Measurements from ENCODE around the gene PHTF2. TPM values are rescaled to one million over a fixed set of nuclear protein-coding genes. Genes with fewer than 3 reads are reported as not detected.
A peak's percentile ranks its signal among the peaks of the same experiment; 100 is the strongest.

The PHTF2 gene
- total and polyA plus RNA-seq, 10 of the 15 experiments (the other 5 are each of a cell fraction or from before 2014, with no cell fraction given): 12.9 to 41.8 (median 27.0) TPM

- no TSS peak for BruUV-seq (replicated peaks)
Measured at GRCh38 chr7:77942431-77942830, 143.9 kb downstream of the PHTF2 start.

GRCh38 chr7:77944183-77945182 lies 145.9 kb downstream of the PHTF2 start:
- SMC1A ChIA-PET (ENCODE audit: uncharacterized antibody, unreplicated experiment): interaction anchor here (0.5 to 1.6 kb wide), 4 partner anchors 10 to 461 kb away, joined by 3 read pairs; no protein-coding TSS in a partner anchor
- 95% methylated on average over 9 of the region's 9 CpGs for WGBS (ENCODE audit: insufficient coverage, insufficient replicate concordance, low lambda C conversion rate, missing lambda C conversion rate)
- no peak for TF ChIP-seq NR2C1 (IDR thresholded peaks at IDR 0.05)
- no peak for TF ChIP-seq POLR2A (IDR thresholded peaks at IDR 0.05; ENCODE audit: low read depth, low read length)
- TF ChIP-seq MTA2 (IDR thresholded peaks at IDR 0.05; ENCODE audit: low read depth): no peak
- no peak for TF ChIP-seq GATAD2B (conservative IDR thresholded peaks at IDR 0.05; ENCODE audit: low read depth)
- no peak for TF ChIP-seq ZBTB11 (CRISPR knock-in tag; IDR thresholded peaks at IDR 0.05)
- no peak for TF ChIP-seq PML (IDR thresholded peaks at IDR 0.05; ENCODE audit: low read length)
- TF ChIP-seq ZSCAN29 (IDR thresholded peaks at IDR 0.05): no peak
- no peak for TF ChIP-seq SUZ12 (IDR thresholded peaks at IDR 0.05; ENCODE audit: unreplicated experiment)
- TF ChIP-seq MYB (IDR thresholded peaks at IDR 0.05; ENCODE audit: borderline replicate concordance, low read depth, low read length): no peak
- no peak for TF ChIP-seq POU2F2 (IDR thresholded peaks at IDR 0.05; ENCODE audit: borderline replicate concordance, low read depth, low read length)
- FAIRE-seq: no peak
- Histone ChIP-seq H3K27ac (ENCODE audit: control insufficient read depth, insufficient read depth) (no peak overlapping the region), H3K36me3 (ENCODE audit: control insufficient read depth in 2 of 2, insufficient read depth in 2 of 2, low read length in 1 of 2) (no peaks in the 10 kb centered on the region; a peak in 1 of 4 replicates), H4K20me1 (ENCODE audit: control insufficient read depth, insufficient read depth) (no peaks in the 10 kb centered on the region), H3K4me3 (no peak overlapping the region), H3K9ac (ENCODE audit: control insufficient read depth, insufficient read depth, low read length) (no peak overlapping the region), H2AFZ (ENCODE audit: control insufficient read depth, low read depth, low read length) (no peak overlapping the region), H3K4me1 (ENCODE audit: control insufficient read depth, insufficient read depth, low read length) (no peaks in the 10 kb centered on the region), H3K79me2 (ENCODE audit: control insufficient read depth, insufficient read depth, low read length) (no peaks in the 10 kb centered on the region), H3K9me3 (replicated peaks; ENCODE audit: control insufficient read depth, insufficient read depth, low read length) (no peaks in the 10 kb centered on the region), H3K4me2 (ENCODE audit: control insufficient read depth, insufficient read depth) (no peak overlapping the region), H3K27me3 (replicated peaks in 1 of 2; ENCODE audit: control insufficient read depth in 2 of 2, insufficient read depth in 2 of 2, low read length in 1 of 2) (no peaks in the 10 kb centered on the region)
- RAD21 ChIA-PET (ENCODE audit: unreplicated experiment): no interaction called here
- POLR2A ChIA-PET: no interaction called here
- intact Hi-C loops (cut with micrococcal nuclease; ENCODE audit: unreplicated experiment) (no loop called here), in situ Hi-C loops (cut with MboI) (loop anchor here (5.0 kb wide), 1 partner anchor 98 kb away; no protein-coding TSS in a partner anchor)
- TSS peak; percentile 7 for BruUV-seq (replicated peaks)
- ATAC-seq: no peak
- no peak for DNase-seq (ENCODE audit: low read depth, low spot score)
- CTCF ChIA-PET: interaction anchor here (1.0 to 1.6 kb wide), 2 partner anchors 76 to 95 kb away, joined by 4 to 5 read pairs; no protein-coding TSS in a partner anchor

More at GRCh38 chr7:77942431-77942830, 143.9 kb downstream of the PHTF2 start:
- ChIA-PET POLR2A (no interaction called here), SMC1A (ENCODE audit: uncharacterized antibody, unreplicated experiment) (no interaction called here), RAD21 (ENCODE audit: unreplicated experiment) (no interaction called here), CTCF (interaction anchor here (4.6 kb wide), 1 partner anchor 98 kb away, joined by 39 read pairs; no protein-coding TSS in a partner anchor)
- DNase-seq (ENCODE audit: low read depth, low spot score): no peak
- intact Hi-C loops (cut with micrococcal nuclease; ENCODE audit: unreplicated experiment) (no loop called here), in situ Hi-C loops (cut with MboI) (loop anchor here (5.0 kb wide), 1 partner anchor 100 kb away; no protein-coding TSS in a partner anchor)
- H3K9ac ChIP-seq (ENCODE audit: control insufficient read depth, insufficient read depth, low read length): no peak overlapping the region
- no peak for FAIRE-seq
- no peak overlapping the region for H3K4me2 ChIP-seq (ENCODE audit: control insufficient read depth, insufficient read depth)
- no peaks in the 10 kb centered on the region for H3K79me2 ChIP-seq (ENCODE audit: control insufficient read depth, insufficient read depth, low read length)
- no peak overlapping the region for H2AFZ ChIP-seq (ENCODE audit: control insufficient read depth, low read depth, low read length)
- no peak overlapping the region for H3K4me3 ChIP-seq
- TF ChIP-seq PAX8 (IDR thresholded peaks at IDR 0.05): no peak
- no peak for TF ChIP-seq NFYA (IDR thresholded peaks at IDR 0.05; ENCODE audit: borderline replicate concordance, low read depth, low read length)
- TF ChIP-seq IRF4 (IDR thresholded peaks at IDR 0.05; ENCODE audit: low read depth, low read length): no peak
- no peaks in the 10 kb centered on the region; a peak in 1 of 4 replicates for H3K36me3 ChIP-seq (ENCODE audit: control insufficient read depth in 2 of 2, insufficient read depth in 2 of 2, low read length in 1 of 2)
- no peaks in the 10 kb centered on the region for H3K27me3 ChIP-seq (replicated peaks in 1 of 2; ENCODE audit: control insufficient read depth in 2 of 2, insufficient read depth in 2 of 2, low read length in 1 of 2)
- no peak overlapping the region for H3K27ac ChIP-seq (ENCODE audit: control insufficient read depth, insufficient read depth)
- ATAC-seq: no peak
- 90% methylated on average over 4 of the region's 4 CpGs for WGBS (ENCODE audit: insufficient coverage, insufficient replicate concordance, low lambda C conversion rate, missing lambda C conversion rate)
- no peaks in the 10 kb centered on the region for H4K20me1 ChIP-seq (ENCODE audit: control insufficient read depth, insufficient read depth)
- no peaks in the 10 kb centered on the region for H3K4me1 ChIP-seq (ENCODE audit: control insufficient read depth, insufficient read depth, low read length)
- no peaks in the 10 kb centered on the region for H3K9me3 ChIP-seq (replicated peaks; ENCODE audit: control insufficient read depth, insufficient read depth, low read length)
